GM21381 (cell line): ENCODE data around the gene TRIM27.
A peak's percentile ranks its signal among the peaks of the same experiment; 100 is the strongest.
"Not testable (repeated sequence)": the region's sequence is repeated elsewhere in the genome, so short reads cannot be mapped to it uniquely, and the experiment has no call there.

Experiments used
- ATAC-seq: cut with Tn5 transposase; IDR thresholded peaks from one replicate; pipeline ENCODE4 v1.9.1; 2021; ENCODE audit warnings: mild to moderate bottlenecking, moderate library complexity; ENCODE audit not compliant: unreplicated experiment

Gene TRIM27

DNA sequence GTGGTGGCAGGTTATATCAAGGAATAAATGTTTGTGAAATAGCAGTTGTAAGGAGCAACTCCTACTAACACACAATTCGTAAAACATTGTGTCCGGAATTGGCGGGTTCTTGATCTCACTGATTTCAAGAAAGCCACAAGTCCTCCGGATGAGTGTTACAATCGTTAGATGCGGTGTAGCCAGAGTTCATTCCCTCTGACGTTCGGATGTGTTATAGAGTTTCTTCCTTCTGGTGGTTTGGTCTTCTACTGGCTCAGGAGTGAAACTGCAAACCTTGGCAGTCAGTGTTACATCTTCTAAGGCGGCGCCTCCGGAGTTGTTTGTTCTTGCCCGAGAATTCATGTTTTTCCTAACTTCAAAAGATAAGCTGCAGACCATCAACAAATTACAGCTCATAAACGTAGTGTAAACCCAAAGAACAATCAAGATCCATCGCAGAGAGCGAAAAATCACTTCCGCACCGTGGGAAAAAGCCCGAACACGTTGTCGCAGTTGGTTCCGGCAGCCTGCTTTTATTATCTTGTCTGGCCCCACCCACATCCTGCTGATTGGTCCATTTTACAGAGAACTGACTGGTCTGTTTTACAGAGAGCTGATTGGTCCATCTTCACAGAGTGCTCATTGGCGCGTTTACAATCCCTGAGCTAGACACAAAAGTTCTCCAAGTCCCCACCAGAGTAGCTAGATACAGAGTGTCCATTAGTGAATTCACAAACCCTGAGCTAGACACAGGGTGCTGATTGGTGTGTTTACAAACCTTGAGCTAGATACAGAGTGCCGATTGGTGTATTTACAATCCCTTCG is 58.2 kb downstream of the TRIM27 start:
- no peak for ATAC-seq

GRCh38 chr6:28864326-28864923 is 59.4 kb downstream of the TRIM27 start:
- ATAC-seq, result no peak

DNA sequence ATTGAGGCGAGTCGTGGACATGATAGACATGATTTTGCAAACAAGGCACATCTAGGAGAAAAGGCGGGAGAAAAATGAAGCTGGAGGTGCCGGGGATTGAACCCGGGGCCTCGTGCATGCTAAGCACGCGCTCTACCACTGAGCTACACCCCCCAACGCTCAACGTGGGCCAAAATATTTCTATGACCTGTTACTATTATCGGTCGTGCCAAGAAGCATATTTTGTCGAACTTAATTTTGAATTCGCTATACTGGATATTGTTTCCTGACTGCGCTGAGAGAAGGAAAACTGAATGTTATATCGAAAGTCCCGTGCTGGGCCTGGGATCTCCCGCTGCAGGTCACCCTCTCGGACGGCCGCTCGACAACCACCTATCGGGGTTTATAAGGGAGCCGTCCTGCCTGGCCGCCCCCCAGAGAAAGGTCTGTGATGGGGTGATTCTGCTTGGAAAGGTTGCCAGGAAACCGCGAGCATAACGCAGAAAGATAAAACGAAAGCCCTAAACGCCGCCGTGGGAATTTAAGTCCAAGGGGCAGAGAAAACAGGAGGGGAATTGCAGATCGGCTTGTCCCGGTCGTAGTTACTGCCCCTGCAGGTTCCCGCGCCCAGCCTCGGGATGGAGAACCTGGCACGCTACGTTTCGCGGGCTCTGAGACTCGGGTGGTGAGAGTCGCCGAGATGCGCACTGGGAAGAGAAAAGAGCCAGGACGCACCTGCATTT is 60.0 kb downstream of the TRIM27 start:
- ATAC-seq, result peak; percentile 47

DNA sequence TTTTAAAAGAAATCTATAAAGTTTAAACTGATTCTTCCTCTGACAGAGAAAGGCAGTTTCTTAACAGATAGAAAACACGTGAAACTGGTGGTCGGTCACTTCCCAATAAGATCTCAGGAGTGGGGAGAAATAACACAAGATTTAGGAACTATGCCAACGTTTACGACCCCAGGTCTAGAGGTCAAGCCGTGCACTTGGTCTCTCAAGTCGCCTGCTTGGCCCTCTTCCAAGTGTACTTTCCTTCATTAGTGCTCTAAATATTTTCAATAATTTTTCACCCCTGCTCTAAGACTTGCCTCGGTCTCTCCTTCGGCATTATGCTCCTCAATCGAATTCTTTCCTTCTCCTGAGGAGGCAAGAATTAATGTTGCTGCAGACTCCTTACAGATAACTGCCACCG is 61.7 kb downstream of the TRIM27 start:
- ATAC-seq, result no peak

GRCh38 chr6:28861339-28861738 is 62.4 kb downstream of the TRIM27 start:
- ATAC-seq, result no peak

- ATAC-seq, result no peak
Measured at GRCh38 chr6:28860581-28860980, 63.2 kb downstream of the TRIM27 start.

GRCh38 chr6:28858963-28859362 is 64.8 kb downstream of the TRIM27 start:
- ATAC-seq, result no peak

DNA sequence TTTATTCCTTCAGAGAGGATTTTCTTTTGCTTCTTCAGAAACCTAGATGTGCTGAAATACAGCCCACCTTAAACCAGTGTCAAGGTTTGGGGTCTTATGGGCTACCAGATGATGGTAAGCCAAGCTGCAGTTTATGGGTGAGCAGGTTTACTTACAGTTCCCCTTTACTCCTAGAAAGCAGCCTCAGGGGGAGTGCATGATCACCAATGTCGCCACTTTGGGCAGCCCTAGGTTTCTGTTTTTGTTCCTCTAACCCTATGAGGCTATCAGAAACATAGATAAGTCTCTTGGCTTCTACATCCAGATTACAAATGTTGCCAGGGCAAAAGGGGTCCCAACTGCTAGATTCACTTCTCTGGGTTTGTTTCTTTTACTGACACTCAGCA is 67.2 kb downstream of the TRIM27 start:
- ATAC-seq, result no peak

- ATAC-seq, result not testable (repeated sequence)
Measured at GRCh38 chr6:28854405-28854804, 69.4 kb downstream of the TRIM27 start.
